ENCODE data around the gene MTOR. TPM values are rescaled to one million over a fixed set of nuclear protein-coding genes. Genes with fewer than 3 reads are reported as not detected.
A peak's percentile ranks its signal among the peaks of the same experiment; 100 is the strongest.

The MTOR gene
- total RNA-seq, 1 experiment from 2014 or later = 36.1 TPM

- no peak for TF ChIP-seq CTCF (IDR thresholded peaks at IDR 0.05; ENCODE audit: unreplicated experiment)
- H3K9me3 Mint-ChIP-seq (ENCODE audit: low read depth, unreplicated experiment) = no peaks in the 10 kb centered on the region
- no peak overlapping the region for H3K4me3 Mint-ChIP-seq (ENCODE audit: low read depth, unreplicated experiment)
- H3K4me1 Mint-ChIP-seq (ENCODE audit: low read depth, unreplicated experiment) = peaks cover 16% of the 10 kb centered on the region
- no peak for DNase-seq
- no TSS peak for BruUV-seq (replicated peaks)
- no peaks in the 10 kb centered on the region for H3K36me3 Mint-ChIP-seq (ENCODE audit: insufficient read depth, unreplicated experiment)
- intact Hi-C loops (cut with micrococcal nuclease; ENCODE audit: unreplicated experiment) = no loop called here
- no peaks in the 10 kb centered on the region for H3K27me3 Mint-ChIP-seq (ENCODE audit: unreplicated experiment)
- no peak overlapping the region for H3K27ac Mint-ChIP-seq (ENCODE audit: unreplicated experiment)
- CTCF ChIA-PET = no interaction called here
Measured at GRCh38 chr1:11279630-11280029, 17.3 kb upstream of the MTOR start.

- no peak overlapping the region for H3K27ac Mint-ChIP-seq (ENCODE audit: unreplicated experiment)
- no peaks in the 10 kb centered on the region for H3K36me3 Mint-ChIP-seq (ENCODE audit: insufficient read depth, unreplicated experiment)
- DNase-seq = no peak
- intact Hi-C loops (cut with micrococcal nuclease; ENCODE audit: unreplicated experiment) = no loop called here
- CTCF ChIA-PET = no interaction called here
- H3K4me3 Mint-ChIP-seq (ENCODE audit: low read depth, unreplicated experiment) = no peak overlapping the region
- no peak for TF ChIP-seq CTCF (IDR thresholded peaks at IDR 0.05; ENCODE audit: unreplicated experiment)
- H3K4me1 Mint-ChIP-seq (ENCODE audit: low read depth, unreplicated experiment) = peaks cover 16% of the 10 kb centered on the region
- no peaks in the 10 kb centered on the region for H3K27me3 Mint-ChIP-seq (ENCODE audit: unreplicated experiment)
- no TSS peak for BruUV-seq (replicated peaks)
- no peaks in the 10 kb centered on the region for H3K9me3 Mint-ChIP-seq (ENCODE audit: low read depth, unreplicated experiment)
Measured at GRCh38 chr1:11279152-11279551, 16.8 kb upstream of the MTOR start.

- peaks cover 16% of the 10 kb centered on the region for H3K4me1 Mint-ChIP-seq (ENCODE audit: low read depth, unreplicated experiment)
- no peaks in the 10 kb centered on the region for H3K9me3 Mint-ChIP-seq (ENCODE audit: low read depth, unreplicated experiment)
- intact Hi-C loops (cut with micrococcal nuclease; ENCODE audit: unreplicated experiment) = no loop called here
- H3K4me3 Mint-ChIP-seq (ENCODE audit: low read depth, unreplicated experiment) = peak overlapping the region; percentile 80
- TSS peak; percentile 65 for BruUV-seq (replicated peaks)
- H3K36me3 Mint-ChIP-seq (ENCODE audit: insufficient read depth, unreplicated experiment) = peaks cover 11% of the 10 kb centered on the region
- CTCF ChIA-PET = interaction anchor here (1.8 kb wide), 1 partner anchor 11 kb away, joined by 9 read pairs; the partner anchor contains the start of gene MTOR
- DNase-seq = no peak
- H3K27me3 Mint-ChIP-seq (ENCODE audit: unreplicated experiment) = no peaks in the 10 kb centered on the region
- peak overlapping the region; percentile 84 for H3K27ac Mint-ChIP-seq (ENCODE audit: unreplicated experiment)
- TF ChIP-seq CTCF (IDR thresholded peaks at IDR 0.05; ENCODE audit: unreplicated experiment) = no peak
Measured at GRCh38 chr1:11273595-11274234, 11.4 kb upstream of the MTOR start.

- TF ChIP-seq CTCF (IDR thresholded peaks at IDR 0.05; ENCODE audit: unreplicated experiment) = no peak
- peaks cover 16% of the 10 kb centered on the region for H3K4me1 Mint-ChIP-seq (ENCODE audit: low read depth, unreplicated experiment)
- H3K27ac Mint-ChIP-seq (ENCODE audit: unreplicated experiment) = peak within 1 kb of the TSS; percentile 84
- intact Hi-C loops (cut with micrococcal nuclease; ENCODE audit: unreplicated experiment) = no loop called here
- peak within 1 kb of the TSS; percentile 80 for H3K4me3 Mint-ChIP-seq (ENCODE audit: low read depth, unreplicated experiment)
- no peaks in the 10 kb centered on the region for H3K27me3 Mint-ChIP-seq (ENCODE audit: unreplicated experiment)
- CTCF ChIA-PET = interaction anchor here (1.8 kb wide), 1 partner anchor 10 kb away, joined by 9 read pairs; the partner anchor contains the start of gene MTOR
- BruUV-seq (replicated peaks) = no TSS peak
- DNase-seq = peak; percentile 71
- no peaks in the 10 kb centered on the region for H3K9me3 Mint-ChIP-seq (ENCODE audit: low read depth, unreplicated experiment)
- H3K36me3 Mint-ChIP-seq (ENCODE audit: insufficient read depth, unreplicated experiment) = peaks cover 11% of the 10 kb centered on the region
Measured at GRCh38 chr1:11272832-11273594, 10.7 kb upstream of the MTOR start, which contains the start of gene UBIAD1. Gene UBIAD1, plus strand, starts transcription at chr1:11273198. Its CDS starts 334 bp downstream, at chr1:11273532.

Data from Calu3 (cell line).